H1 (cell line): ENCODE data around the gene LIPJ. TPM values are rescaled to one million over a fixed set of nuclear protein-coding genes. Genes with fewer than 3 reads are reported as not detected.

Experiments
- CTCF ChIA-PET: fragments of 300-600 bp; sonication (Branson Sonifier 250); formaldehyde crosslinking; loops from one replicate; lab custom pipeline; 2021; ENCODE audit not compliant: partially characterized antibody; lab: Charles Lee
- POLR2A ChIA-PET: fragments of 300-600 bp; sonication (Branson Sonifier 250); formaldehyde crosslinking; loops from one replicate; lab custom pipeline; 2021; ENCODE audit warnings: inconsistent platforms; ENCODE audit not compliant: partially characterized antibody; lab: Charles Lee
- DNase-seq, 2 experiments: peaks; one replicate each; pipeline versions ENCODE4 v3.0.0 to v3.0.0-alpha.2; 2010 to 2022; ENCODE audit warnings: low spot score in 2 of 2, low read depth in 1 of 2, mixed read lengths in 1 of 2
- FAIRE-seq: peaks from 2 replicates; lab custom pipeline; 2011; peaks lifted over from hg19 to GRCh38; lab: Jason Lieb, UNC
- H2AFZ ChIP-seq: 2 replicates; pipeline ENCODE4 v1.8.1; 2012; ENCODE audit warnings: low read length, inconsistent platforms
- H2AK5ac ChIP-seq: 2 replicates; pipeline ENCODE4 v1.6.1; 2013; ENCODE audit warnings: low read depth, low read length
- H2BK120ac ChIP-seq: replicated peaks from 2 replicates; pipeline ENCODE3; 2013; ENCODE audit warnings: low read depth, low read length, inconsistent platforms
- H2BK12ac ChIP-seq: 2 replicates; pipeline ENCODE4 v1.6.1; 2013; ENCODE audit warnings: low read depth, low read length
- H2BK15ac ChIP-seq: 2 replicates; pipeline ENCODE4 v1.6.1; 2013; ENCODE audit warnings: low read length
- H2BK20ac ChIP-seq: 2 replicates; pipeline ENCODE4 v1.6.1; 2013; ENCODE audit warnings: low read length
- H2BK5ac ChIP-seq: 2 replicates; pipeline ENCODE4 v1.6.1; 2013; ENCODE audit warnings: low read depth, low read length
- H3K14ac ChIP-seq: 2 replicates; pipeline ENCODE4 v1.6.1; 2013; ENCODE audit warnings: inconsistent platforms; ENCODE audit not compliant: insufficient read length
- H3K18ac ChIP-seq: 2 replicates; pipeline ENCODE4 v1.6.1; 2013; ENCODE audit warnings: low read length; ENCODE audit errors: extremely low read depth
- H3K23ac ChIP-seq: 2 replicates; pipeline ENCODE4 v1.6.1; 2013; ENCODE audit warnings: inconsistent platforms; ENCODE audit not compliant: insufficient read length
- H3K23me2 ChIP-seq: 2 replicates; pipeline ENCODE4 v1.6.1; 2013; ENCODE audit warnings: low read depth, low read length
- H3K27ac ChIP-seq: 2 replicates; pipeline ENCODE4 v1.6.1; 2011; ENCODE audit warnings: low read depth, low read length, inconsistent platforms
- H3K27me3 ChIP-seq, 4 experiments: replicated peaks in 1 of 4; 1 replicate in 1 of 4; 2 replicates in 3 of 4; pipeline versions ENCODE4 v1.6.1 to v1.8.1; 2011 to 2013; ENCODE audit warnings: low read length in 3 of 4, mild to moderate bottlenecking in 3 of 4, inconsistent platforms in 2 of 4, mixed read lengths in 2 of 4, moderate library complexity in 1 of 4; ENCODE audit not compliant: control insufficient read depth in 3 of 4, insufficient read depth in 3 of 4; ENCODE audit errors: extremely low read depth in 1 of 4
- H3K36me3 ChIP-seq, 4 experiments: 2 replicates each; pipeline versions ENCODE4 v1.6.1 to v1.8.1; 2011 to 2013; ENCODE audit warnings: mild to moderate bottlenecking in 4 of 4, low read length in 3 of 4, moderate library complexity in 2 of 4, control low read depth in 1 of 4, inconsistent platforms in 1 of 4; ENCODE audit not compliant: insufficient read depth in 4 of 4, control insufficient read depth in 2 of 4
- H3K4ac ChIP-seq: replicated peaks from 2 replicates; pipeline ENCODE3; 2013; ENCODE audit warnings: low read length, low read depth, mixed read lengths, inconsistent platforms; ENCODE audit not compliant: insufficient read length
- H3K4me1 ChIP-seq, 4 experiments: replicated peaks in 1 of 4; 1 replicate in 1 of 4; 2 replicates in 3 of 4; pipeline versions ENCODE4 v1.6.1 to v1.8.1; 2011 to 2013; ENCODE audit warnings: low read length in 3 of 4, inconsistent platforms in 2 of 4, mixed read lengths in 1 of 4; ENCODE audit not compliant: insufficient read depth in 4 of 4, control insufficient read depth in 3 of 4
- H3K4me2 ChIP-seq, 2 experiments: 2 replicates each; pipeline versions ENCODE4 v1.6.1 to v1.8.1; 2011 to 2013; ENCODE audit warnings: low read depth in 2 of 2, low read length in 2 of 2, control low read depth in 1 of 2, inconsistent platforms in 1 of 2, mild to moderate bottlenecking in 1 of 2; ENCODE audit not compliant: insufficient read depth in 1 of 2
- H3K4me3 ChIP-seq, 4 experiments: fragments of 200-600, 300-600 bp in 1 of 4; sonication (generic), shearing (Covaris generic), sonication (Bioruptor Twin) in 1 of 4; 2 replicates each; pipeline versions ENCODE4 v1.5.1 to v1.8.1; 2011 to 2016; ENCODE audit warnings: low read length in 4 of 4, low read depth in 3 of 4, control low read depth in 2 of 4, inconsistent platforms in 2 of 4, mild to moderate bottlenecking in 2 of 4, mixed read lengths in 1 of 4, moderate library complexity in 1 of 4; ENCODE audit not compliant: insufficient read depth in 2 of 4; ENCODE audit errors: extremely low read depth in 1 of 4
- H3K56ac ChIP-seq: replicated peaks from 2 replicates; pipeline ENCODE3; 2013; ENCODE audit warnings: low read depth, mild to moderate bottlenecking, mixed read lengths, low read length, inconsistent platforms; ENCODE audit not compliant: insufficient read length
- H3K79me1 ChIP-seq: 2 replicates; pipeline ENCODE4 v1.6.1; 2013; ENCODE audit warnings: low read depth, low read length, control low read depth
- H3K79me2 ChIP-seq, 2 experiments: 2 replicates each; pipeline versions ENCODE4 v1.6.1 to v1.8.1; 2012 to 2013; ENCODE audit warnings: low read length in 2 of 2, mild to moderate bottlenecking in 2 of 2, inconsistent platforms in 1 of 2; ENCODE audit not compliant: insufficient read depth in 2 of 2, control insufficient read depth in 1 of 2
- H3K9ac ChIP-seq, 4 experiments: replicated peaks in 1 of 4; 1 replicate in 1 of 4; 2 replicates in 3 of 4; pipeline versions ENCODE4 v1.6.1 to v1.8.1; 2011 to 2013; ENCODE audit warnings: low read depth in 3 of 4, low read length in 3 of 4, control low read depth in 2 of 4, mild to moderate bottlenecking in 2 of 4, moderate library complexity in 2 of 4, inconsistent platforms in 1 of 4; ENCODE audit errors: extremely low read depth in 1 of 4
- H3K9me3 ChIP-seq, 2 experiments: 2 replicates each; pipeline versions ENCODE4 v1.6.1 to v1.8.1; 2012 to 2013; ENCODE audit warnings: mild to moderate bottlenecking in 2 of 2, moderate library complexity in 2 of 2, control low read depth in 1 of 2, inconsistent platforms in 1 of 2, low read depth in 1 of 2, low read length in 1 of 2, mixed read lengths in 1 of 2; ENCODE audit not compliant: insufficient read depth in 2 of 2
- H4K20me1 ChIP-seq, 2 experiments: replicated peaks in 1 of 2; 2 replicates each; pipeline versions ENCODE3 to v1.8.1; 2011 to 2013; ENCODE audit warnings: inconsistent platforms in 2 of 2, low read length in 2 of 2, mild to moderate bottlenecking in 1 of 2; ENCODE audit not compliant: insufficient read depth in 2 of 2, control insufficient read depth in 1 of 2
- H4K5ac ChIP-seq: 2 replicates; pipeline ENCODE4 v1.6.1; 2013; ENCODE audit warnings: low read length, low read depth, mixed read lengths, inconsistent platforms; ENCODE audit not compliant: insufficient read length
- H4K8ac ChIP-seq: 2 replicates; pipeline ENCODE4 v1.8.0; 2013; ENCODE audit warnings: mild to moderate bottlenecking, moderate library complexity, low read length, inconsistent platforms; ENCODE audit not compliant: insufficient read depth; ENCODE audit errors: extremely low read depth
- H4K91ac ChIP-seq: replicated peaks from 2 replicates; pipeline ENCODE3; 2013; ENCODE audit warnings: low read length, mixed read lengths, inconsistent platforms; ENCODE audit not compliant: insufficient read length
- ASH2L ChIP-seq: fragments of 200-600, 300-600 bp; sonication (generic); IDR thresholded peaks from one replicate; pipeline ENCODE4 v1.7.1; 2017; ENCODE audit warnings: low read length
- CBX8 ChIP-seq: fragments of 300-800, 300-1000 bp; sonication (generic); IDR thresholded peaks from 2 replicates; pipeline ENCODE4 v1.7.1; 2016; ENCODE audit warnings: low read depth, low read length, borderline replicate concordance
- EGR1 ChIP-seq: IDR thresholded peaks from 2 replicates; pipeline ENCODE4 v1.6.1; 2011; ENCODE audit warnings: low read depth, low read length, borderline replicate concordance
- EZH2 ChIP-seq: fragments of 200-600 bp; sonication (generic); IDR thresholded peaks from 2 replicates; pipeline ENCODE4 v1.7.1; 2012; ENCODE audit warnings: low read depth, mild to moderate bottlenecking, moderate library complexity, low read length, inconsistent platforms; ENCODE audit not compliant: severe bottlenecking
- HDAC2 ChIP-seq, 2 experiments: fragments of 300-600 bp in 1 of 2; sonication (generic) in 1 of 2; IDR thresholded peaks; 2 replicates each; pipeline ENCODE4 v1.6.1; 2011 to 2012; ENCODE audit warnings: low read depth in 2 of 2, low read length in 2 of 2, mild to moderate bottlenecking in 2 of 2, moderate library complexity in 2 of 2, borderline replicate concordance in 1 of 2, inconsistent platforms in 1 of 2
- JUN ChIP-seq: IDR thresholded peaks from 2 replicates; pipeline ENCODE4 v1.6.1; 2011; ENCODE audit warnings: low read depth, mild to moderate bottlenecking, improper control_type of control experiment, low read length
- MAFK ChIP-seq: IDR thresholded peaks from 2 replicates; pipeline ENCODE4 v1.6.1; 2012; ENCODE audit warnings: low read depth, mild to moderate bottlenecking, improper control_type of control experiment, low read length
- NANOG ChIP-seq: IDR thresholded peaks from 2 replicates; pipeline ENCODE4 v1.6.1; 2011; ENCODE audit warnings: low read length, low read depth, mild to moderate bottlenecking, inconsistent platforms; ENCODE audit not compliant: insufficient read depth, poor library complexity, severe bottlenecking
- RAD21 ChIP-seq, 2 experiments: IDR thresholded peaks in 1 of 2; conservative IDR thresholded peaks in 1 of 2; 2 replicates each; pipeline ENCODE4 v1.6.1; 2011; ENCODE audit warnings: low read depth in 2 of 2, low read length in 2 of 2, improper control_type of control experiment in 1 of 2, inconsistent platforms in 1 of 2, mild to moderate bottlenecking in 1 of 2, moderate library complexity in 1 of 2
- SIX5 ChIP-seq: IDR thresholded peaks from 2 replicates; pipeline ENCODE4 v1.6.1; 2011; ENCODE audit warnings: mild to moderate bottlenecking, low read depth, low read length
- SP2 ChIP-seq: IDR thresholded peaks from 2 replicates; pipeline ENCODE4 v1.6.1; 2012; ENCODE audit warnings: mild to moderate bottlenecking, low read length, inconsistent platforms
- SP4 ChIP-seq: IDR thresholded peaks from 2 replicates; pipeline ENCODE4 v1.6.1; 2012; ENCODE audit warnings: low read length, inconsistent platforms
- SRF ChIP-seq: IDR thresholded peaks from 2 replicates; pipeline ENCODE4 v1.6.1; 2011; ENCODE audit warnings: mild to moderate bottlenecking, low read depth, low read length, moderate library complexity
- SUZ12 ChIP-seq: fragments of 200-600 bp; sonication (generic); IDR thresholded peaks from 2 replicates; pipeline ENCODE4 v1.6.1; 2012; ENCODE audit warnings: mild to moderate bottlenecking, inconsistent platforms, low read length, moderate library complexity, mixed read lengths
- TAF1 ChIP-seq: IDR thresholded peaks from 2 replicates; pipeline ENCODE4 v1.6.1; 2011; ENCODE audit warnings: mild to moderate bottlenecking, low read depth, low read length
- WGBS, 2 experiments: shearing (Covaris generic) in 1 of 2; methylation state at CpG; one replicate each; pipeline versions ENCODE4 v1.1.6 to v1.1.7; 2013 to 2015; ENCODE audit warnings: low lambda C conversion rate in 2 of 2, mixed read lengths in 2 of 2, inconsistent platforms in 1 of 2, low coverage in 1 of 2, missing lambda C conversion rate in 1 of 2; ENCODE audit not compliant: insufficient replicate concordance in 2 of 2, insufficient coverage in 1 of 2, insufficient read length in 1 of 2; ENCODE audit errors: extremely low coverage in 1 of 2, missing lambda C conversion rate in 1 of 2; 5-methylcytosine and 5-hydroxymethylcytosine counted together
- polyA plus RNA-seq, 7 experiments: library from polyadenylated mRNA; depleted of rRNA in 3 of 7; stranded (reverse) in 5 of 7; unstranded in 2 of 7; fragments of >200 nt in 5 of 7; fragments of 200-250 nt in 2 of 7; gene quantifications; 1 replicate in 5 of 7; 2 replicates in 1 of 7; 4 replicates in 1 of 7; pipeline versions ENCODE4 v1.2.1 to v1.2.3, GENCODE V29; 2011 to 2013; ENCODE audit warnings: missing spikeins in 2 of 7, mixed read lengths in 2 of 7
- total RNA-seq: library from RNA; stranded (reverse); fragmentation: NEBNext Ultra II Directional; extraction: Animal tissue kit (Norgen Biotek cat#: 25700); gene quantifications from 2 replicates; pipeline ENCODE4 v1.2.1, GENCODE V29; 2021

The LIPJ gene
- total and polyA plus RNA-seq, 2 of the 8 experiments (the other 6 are each of a cell fraction or from before 2014, with no cell fraction given), result not detected

- no peak for DNase-seq
- TF ChIP-seq EZH2, result no peak
- TF ChIP-seq NANOG, result no peak
- no peak for TF ChIP-seq ASH2L
- no peak for TF ChIP-seq HDAC2 (IDR thresholded peaks at IDR 0.05; ENCODE audit: borderline replicate concordance in 1 of 2, low read depth in 2 of 2, low read length in 2 of 2)
- no peak for TF ChIP-seq MAFK
- TF ChIP-seq RAD21 (IDR thresholded peaks at IDR 0.05 in 1 of 2, conservative IDR thresholded peaks at IDR 0.05 in 1 of 2; ENCODE audit: low read depth in 2 of 2, low read length in 2 of 2), result no peak
- TF ChIP-seq SRF, result no peak
- no peak for TF ChIP-seq TAF1
- TF ChIP-seq JUN, result no peak
- TF ChIP-seq SUZ12, result no peak
- no peak for TF ChIP-seq SP2
- no peak for TF ChIP-seq SIX5
- no peak for TF ChIP-seq SP4
- no peak for TF ChIP-seq EGR1
- TF ChIP-seq CBX8, result no peak
Observed at GRCh38 chr10:88537322-88537721, 49.2 kb upstream of the LIPJ start.

More at GRCh38 chr10:88537322-88537721, 49.2 kb upstream of the LIPJ start:
- Histone ChIP-seq H3K14ac (no peak overlapping the region), H3K9ac (no peak overlapping the region), H3K79me2 (no peaks in the 10 kb centered on the region), H3K4me2 (no peak overlapping the region), H3K27ac (no peak overlapping the region), H3K36me3 (no peaks in the 10 kb centered on the region), H2AK5ac (no peak overlapping the region), H2BK5ac (no peak overlapping the region), H4K91ac (no peak overlapping the region), H3K23ac (no peak overlapping the region), H2AFZ (no peak overlapping the region), H3K79me1 (no peaks in the 10 kb centered on the region), H3K56ac (no peak overlapping the region), H3K27me3 (no peaks in the 10 kb centered on the region), H3K4ac (no peak overlapping the region), H2BK12ac (no peak overlapping the region), H3K23me2 (no peaks in the 10 kb centered on the region), H2BK20ac (no peak overlapping the region), H4K8ac (no peak overlapping the region), H4K5ac (no peak overlapping the region), H3K18ac (no peak overlapping the region), H3K9me3 (no peaks in the 10 kb centered on the region), H2BK15ac (no peak overlapping the region), H4K20me1 (no peaks in the 10 kb centered on the region), H3K4me3 (no peak overlapping the region), H2BK120ac (no peak overlapping the region), H3K4me1 (no peaks in the 10 kb centered on the region)
- WGBS, 2 experiments, result 93% methylated on average over 2 of the region's 2 CpGs; no CpG with 5 or more reads in 1 of the 2 experiments
- ChIA-PET POLR2A (no interaction called here), CTCF (interaction anchor here (0.6 to 1.4 kb wide), 2 partner anchors 15 to 128 kb away, joined by 3 to 4 read pairs; no protein-coding TSS in a partner anchor)
- no peak for FAIRE-seq
